GM21423 (cell line): Measurements from ENCODE around the gene NOLC1.
A peak's percentile ranks its signal among the peaks of the same experiment; 100 is the strongest.

ENCODE experiments used
- ATAC-seq: cut with Tn5 transposase; IDR thresholded peaks from one replicate; pipeline ENCODE4 v1.9.1; 2021; ENCODE audit warnings: mild to moderate bottlenecking, moderate library complexity; ENCODE audit not compliant: unreplicated experiment

NOLC1 gene

DNA sequence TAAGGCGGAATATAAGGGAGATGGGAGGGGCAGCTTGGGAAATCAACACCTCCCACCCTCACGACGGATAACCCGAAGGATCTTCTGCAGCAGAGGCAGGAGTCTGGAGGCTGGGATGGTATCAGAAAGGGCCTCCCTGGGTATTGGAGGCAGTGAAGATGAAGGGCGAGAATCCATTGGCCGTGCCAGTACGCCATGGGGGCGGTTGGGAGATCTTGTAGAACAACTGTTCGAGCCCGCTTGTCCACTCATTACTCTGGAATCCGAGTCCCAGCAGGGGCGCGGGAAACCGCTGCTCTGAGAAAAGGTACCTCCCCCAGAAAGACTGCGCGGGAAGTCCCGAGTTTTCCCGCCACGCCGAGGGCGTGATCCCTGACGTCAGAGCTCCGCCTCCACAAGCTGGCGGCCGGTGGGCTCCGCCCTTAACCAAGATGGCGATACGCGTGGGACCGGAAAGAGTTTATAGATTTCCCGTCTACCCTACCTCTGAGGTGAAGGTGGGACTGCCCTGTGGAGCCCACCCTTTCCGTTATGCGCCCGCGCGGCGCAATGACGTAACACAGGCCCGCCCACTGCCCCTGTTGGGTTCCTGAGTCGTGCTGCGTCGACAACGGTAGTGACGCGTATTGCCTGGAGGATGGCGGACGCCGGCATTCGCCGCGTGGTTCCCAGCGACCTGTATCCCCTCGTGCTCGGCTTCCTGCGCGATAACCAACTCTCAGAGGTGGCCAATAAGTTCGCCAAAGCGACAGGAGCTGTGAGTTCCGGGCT lies at the start of gene NOLC1:
NOLC1 (plus strand) TSS at position 616 of the 771 bp plus-strand sequence; CDS start at position 638, 22 bp downstream.
- ATAC-seq, result peak; percentile 93

DNA sequence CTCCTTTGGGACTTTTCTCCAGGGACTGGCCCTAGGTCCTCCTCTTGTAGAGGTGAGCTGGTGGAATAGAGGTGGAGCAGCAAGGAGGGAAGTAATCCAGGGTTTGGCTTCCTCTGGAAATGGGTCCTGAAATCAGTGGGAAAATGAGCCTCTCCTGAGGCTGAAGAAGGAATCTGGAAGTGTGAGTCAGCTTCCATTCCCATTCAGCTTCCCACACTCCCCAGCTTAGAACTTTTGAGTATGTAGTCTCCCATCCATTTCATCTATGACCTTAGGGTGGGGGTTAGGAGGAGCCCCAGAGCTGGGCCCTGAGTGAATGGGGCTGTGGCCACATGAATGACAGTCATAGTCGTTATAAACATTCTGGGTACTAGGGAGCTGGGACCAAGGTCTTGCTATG lies 49.8 kb upstream of the NOLC1 start:
- no peak for ATAC-seq

DNA sequence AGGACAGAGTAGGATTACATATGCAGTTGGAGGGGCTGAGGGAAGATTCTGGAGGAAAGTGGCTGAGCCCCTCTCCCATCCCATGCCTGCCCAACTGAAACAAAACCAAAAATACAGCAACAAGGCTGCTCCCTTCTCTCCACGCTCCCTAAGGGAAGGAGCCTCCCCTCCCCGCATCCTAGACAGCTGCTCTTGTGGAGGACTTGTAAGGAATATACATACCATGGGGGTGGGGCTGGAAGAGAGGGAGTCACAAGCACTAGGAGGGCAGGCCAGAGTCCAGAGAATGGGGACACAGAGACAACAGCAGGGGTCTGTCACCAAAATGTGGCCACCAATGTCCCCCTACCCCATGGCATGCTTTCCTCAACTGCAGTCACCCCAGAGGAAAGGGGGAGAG lies 45.2 kb upstream of the NOLC1 start:
- no peak for ATAC-seq

DNA sequence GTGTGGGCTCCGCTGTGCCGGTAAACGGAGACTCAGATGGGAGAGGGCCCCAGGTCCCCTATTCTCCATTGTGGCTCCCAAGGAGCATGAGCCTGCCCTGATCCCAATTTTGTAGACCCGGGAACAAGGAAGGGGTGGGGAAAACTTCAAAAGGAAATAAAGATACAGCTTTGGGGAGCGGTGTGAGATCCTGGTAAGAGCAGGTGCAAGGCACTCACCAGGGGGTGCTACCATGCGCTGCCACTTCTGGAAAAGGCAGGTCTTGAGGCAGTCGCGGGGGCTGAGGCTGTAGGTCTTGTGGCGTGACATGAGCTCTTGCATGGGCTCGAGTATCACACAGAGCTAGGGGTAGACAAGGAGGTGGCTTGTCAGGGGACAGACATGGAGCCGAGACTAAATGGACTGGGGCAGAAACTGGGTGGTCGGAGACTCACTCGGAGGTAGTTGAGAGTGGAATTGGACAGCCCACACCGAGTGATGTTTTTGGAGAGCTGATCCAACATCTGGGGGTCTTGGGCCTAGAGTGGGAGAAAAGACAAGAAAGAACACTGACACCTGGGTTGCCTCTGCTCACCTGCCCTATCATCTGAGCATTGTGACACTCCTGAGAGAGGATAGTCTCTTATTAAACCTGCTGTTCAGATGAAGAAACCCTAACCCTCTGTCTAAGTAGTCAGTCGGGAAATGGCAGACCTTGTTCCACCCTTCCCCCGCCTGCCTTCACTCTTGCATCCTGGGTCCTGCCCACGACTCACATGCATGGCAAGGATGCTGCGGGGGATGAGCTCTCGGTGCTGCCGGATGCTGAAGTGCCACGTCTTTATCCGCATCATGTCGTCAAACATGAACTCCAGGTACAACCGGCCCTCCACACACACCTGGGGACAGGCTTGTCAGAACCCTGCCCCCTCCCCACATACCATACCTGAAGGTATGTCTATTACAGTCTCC lies 42.7 kb upstream of the NOLC1 start:
- ATAC-seq, result no peak

DNA sequence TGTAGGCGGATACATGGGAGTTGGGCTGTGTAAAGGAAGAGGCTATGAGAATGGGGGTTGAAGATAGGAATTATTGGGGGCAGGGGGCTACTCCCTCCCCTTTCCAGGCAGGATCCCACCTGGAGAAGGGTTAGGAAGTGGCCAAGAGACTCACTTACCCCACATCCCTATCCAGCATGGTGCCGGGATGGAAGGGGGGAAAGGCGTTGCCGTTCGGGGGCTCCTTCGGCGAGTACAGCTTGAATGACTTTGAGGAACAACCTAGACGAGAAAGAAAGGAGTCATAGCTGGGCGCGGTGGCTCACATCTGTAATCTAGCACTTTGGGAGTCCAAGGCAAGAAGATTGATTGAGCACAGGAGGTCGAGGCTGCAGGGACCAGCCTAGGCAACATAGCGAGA lies 40.9 kb upstream of the NOLC1 start:
- ATAC-seq, result no peak

DNA sequence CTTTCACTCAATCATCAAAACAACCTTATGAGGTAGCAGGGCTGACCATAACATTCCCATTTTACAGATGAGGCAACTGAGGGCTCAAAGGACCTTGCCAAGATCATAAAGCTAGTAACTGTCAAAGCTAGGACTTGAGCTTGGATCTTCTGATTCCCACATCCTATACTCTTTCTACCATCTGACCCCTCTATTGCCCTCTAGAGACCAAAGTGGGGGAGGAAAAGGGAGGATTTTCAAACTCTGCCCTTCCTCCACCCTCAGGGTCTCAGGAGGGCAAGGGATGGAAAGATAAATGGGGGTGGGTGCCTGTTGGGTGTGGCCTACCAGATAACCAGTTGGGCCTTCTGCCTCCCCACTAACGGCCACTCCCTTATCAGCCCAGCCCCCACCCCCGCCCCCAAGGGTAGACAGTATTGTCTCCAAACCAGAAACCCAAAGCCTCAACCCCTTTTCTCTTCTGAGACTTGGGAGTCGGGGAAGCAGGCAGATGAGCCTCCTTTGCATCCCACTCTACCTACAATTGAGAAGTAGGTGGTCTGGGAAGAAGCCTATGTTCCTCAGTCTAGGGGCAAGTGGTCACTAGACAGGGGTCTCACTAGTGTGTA lies 39.9 kb upstream of the NOLC1 start:
- no peak for ATAC-seq

DNA sequence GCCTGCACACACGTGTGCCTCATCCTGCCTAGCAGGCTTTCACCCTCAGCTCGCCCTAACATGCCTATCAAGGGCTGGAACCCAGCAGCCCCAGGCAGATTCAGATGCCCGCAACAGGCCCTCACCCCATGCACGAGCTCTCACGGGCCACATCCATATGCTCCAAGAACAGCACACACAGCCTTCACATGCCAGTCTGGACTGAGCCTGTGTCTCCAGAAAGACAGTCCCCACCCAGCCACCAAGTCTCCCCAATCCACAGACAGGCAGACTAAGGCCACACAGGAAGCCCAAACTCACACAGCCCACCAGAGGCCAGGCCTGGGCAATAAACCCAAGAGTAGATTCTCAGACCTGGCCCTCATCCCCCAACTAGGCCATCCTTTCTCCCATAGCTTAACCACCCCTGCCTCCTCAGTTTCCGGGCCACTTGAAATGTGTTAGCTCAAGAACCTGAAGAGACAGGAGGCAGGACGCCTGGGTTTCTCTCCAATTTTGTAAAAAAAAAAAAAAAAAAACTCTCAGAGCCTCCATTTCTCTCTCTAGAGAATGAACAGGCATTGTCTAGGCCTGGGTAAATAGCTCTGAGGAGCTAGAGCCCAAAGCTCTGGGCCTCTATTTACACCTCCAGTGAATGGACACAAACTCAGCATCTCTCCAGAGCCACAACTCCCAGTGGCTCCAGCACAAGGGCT lies 38.8 kb upstream of the NOLC1 start:
- no peak for ATAC-seq

DNA sequence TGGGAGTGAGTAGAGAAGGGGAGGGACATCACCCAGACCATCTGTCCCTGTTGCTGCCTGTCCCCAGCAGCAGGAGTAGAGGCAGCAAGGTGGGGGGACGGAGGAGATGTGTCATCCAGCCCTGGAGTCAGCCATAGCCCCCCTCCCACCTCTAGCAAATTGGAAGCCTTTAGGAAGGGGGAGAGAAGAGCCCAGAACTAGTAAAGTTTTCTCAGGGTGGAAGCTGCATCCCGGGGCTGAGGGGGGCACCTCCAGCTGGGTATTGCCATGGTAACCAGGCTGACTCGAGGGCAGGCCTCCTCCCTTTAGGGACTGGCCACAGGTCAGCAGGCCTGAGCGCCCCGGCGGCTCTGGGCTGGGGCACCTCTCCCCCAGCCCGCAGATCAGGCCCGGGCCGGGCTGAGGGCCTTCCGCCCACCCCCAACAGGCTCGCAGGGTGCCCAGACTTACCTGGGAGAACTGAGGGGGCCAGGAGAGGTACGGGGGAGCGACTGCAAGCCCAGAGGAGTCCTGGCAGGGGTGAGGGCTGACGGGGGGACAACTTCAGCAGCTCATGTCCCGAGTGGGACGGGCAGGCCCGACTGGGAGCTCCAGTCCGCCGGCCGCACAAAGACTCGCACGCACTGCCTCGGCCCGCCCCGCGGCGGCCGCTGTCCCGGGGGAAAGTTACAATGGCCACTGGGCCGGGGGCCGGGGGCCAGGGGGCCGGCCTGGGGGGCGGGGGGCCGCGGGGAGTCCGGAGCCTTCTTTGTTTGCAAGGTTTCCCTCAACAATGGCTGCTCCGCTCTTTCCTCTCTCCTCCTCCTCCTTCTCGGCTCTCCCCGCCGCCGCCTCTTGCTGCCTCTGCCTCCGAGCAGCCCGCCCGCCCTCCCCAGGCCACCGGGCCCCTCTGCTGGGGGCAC lies 38.0 kb upstream of the NOLC1 start:
- ATAC-seq, result peak; percentile 14

DNA sequence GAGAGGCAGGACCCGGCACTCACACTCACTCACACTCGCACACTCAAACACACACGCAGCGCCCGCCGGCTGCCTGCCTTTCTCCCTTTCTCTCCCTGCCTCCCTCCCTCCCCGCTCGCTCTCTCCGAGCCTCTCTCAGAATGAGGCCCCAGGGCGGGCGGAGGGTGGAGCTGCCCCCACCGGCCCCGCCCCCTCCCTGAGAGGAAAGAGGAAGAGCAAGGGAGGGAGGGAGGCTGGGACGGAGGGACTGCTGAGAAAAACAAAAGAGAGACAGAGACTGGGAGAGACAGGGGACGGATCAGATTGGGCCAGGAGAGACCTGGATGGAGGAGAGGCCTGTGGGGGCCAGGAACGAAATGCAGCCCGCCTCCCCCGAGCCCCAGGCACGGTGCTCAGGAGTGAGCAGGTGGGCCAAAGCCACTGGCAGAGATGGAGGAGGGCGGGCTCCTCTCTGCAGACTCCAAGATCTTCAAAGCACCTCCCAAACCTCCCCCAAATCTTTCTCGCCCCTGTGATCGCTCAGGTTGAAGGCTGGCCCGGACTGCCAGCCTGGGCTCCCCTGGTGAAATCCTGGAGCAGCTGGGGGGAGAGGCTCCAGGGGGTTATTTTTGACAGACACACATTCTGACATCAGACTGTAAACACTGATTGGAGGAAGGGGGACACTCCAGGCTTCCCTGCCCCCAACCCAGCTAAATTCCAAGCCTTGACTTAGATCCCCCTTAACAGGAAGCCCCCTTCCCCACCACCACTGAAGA lies 37.1 kb upstream of the NOLC1 start:
- ATAC-seq, result peak; percentile 60

DNA sequence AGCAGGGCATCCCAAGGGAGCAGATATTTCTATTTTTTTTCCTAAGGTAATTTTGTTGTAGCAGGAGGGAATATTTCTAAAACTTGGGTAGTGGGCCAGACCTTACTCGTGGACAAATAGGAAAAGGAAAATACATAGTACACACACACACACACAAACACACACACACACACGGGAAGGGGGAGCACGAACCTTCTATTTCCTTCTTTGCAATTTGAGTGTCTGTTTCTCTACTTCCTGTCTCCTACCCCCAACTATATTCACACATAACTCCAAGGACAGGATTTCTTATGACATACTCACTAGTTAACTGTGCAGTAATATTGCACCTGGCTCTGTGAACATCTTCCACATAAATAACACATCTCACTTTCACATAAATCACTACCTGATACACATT lies 36.4 kb upstream of the NOLC1 start:
- no peak for ATAC-seq

DNA sequence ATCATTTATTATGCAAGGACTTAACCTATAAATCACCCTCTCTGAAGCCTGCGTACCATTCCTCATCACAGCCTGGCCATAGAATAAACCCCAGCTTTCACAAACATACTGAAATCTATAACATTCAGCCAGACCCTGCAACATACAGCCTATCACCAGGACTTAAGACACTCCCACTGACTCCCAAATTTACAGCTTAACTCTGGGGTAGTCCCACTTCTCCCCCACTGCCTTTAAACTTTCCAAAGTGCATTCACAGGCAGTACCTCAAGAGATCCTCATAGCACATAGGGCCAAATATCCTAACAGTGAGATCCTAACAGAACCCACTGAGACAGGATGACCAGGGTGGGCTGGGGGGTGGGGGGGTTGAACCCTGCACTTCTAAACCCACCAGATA lies 35.5 kb upstream of the NOLC1 start:
- ATAC-seq, result no peak

DNA sequence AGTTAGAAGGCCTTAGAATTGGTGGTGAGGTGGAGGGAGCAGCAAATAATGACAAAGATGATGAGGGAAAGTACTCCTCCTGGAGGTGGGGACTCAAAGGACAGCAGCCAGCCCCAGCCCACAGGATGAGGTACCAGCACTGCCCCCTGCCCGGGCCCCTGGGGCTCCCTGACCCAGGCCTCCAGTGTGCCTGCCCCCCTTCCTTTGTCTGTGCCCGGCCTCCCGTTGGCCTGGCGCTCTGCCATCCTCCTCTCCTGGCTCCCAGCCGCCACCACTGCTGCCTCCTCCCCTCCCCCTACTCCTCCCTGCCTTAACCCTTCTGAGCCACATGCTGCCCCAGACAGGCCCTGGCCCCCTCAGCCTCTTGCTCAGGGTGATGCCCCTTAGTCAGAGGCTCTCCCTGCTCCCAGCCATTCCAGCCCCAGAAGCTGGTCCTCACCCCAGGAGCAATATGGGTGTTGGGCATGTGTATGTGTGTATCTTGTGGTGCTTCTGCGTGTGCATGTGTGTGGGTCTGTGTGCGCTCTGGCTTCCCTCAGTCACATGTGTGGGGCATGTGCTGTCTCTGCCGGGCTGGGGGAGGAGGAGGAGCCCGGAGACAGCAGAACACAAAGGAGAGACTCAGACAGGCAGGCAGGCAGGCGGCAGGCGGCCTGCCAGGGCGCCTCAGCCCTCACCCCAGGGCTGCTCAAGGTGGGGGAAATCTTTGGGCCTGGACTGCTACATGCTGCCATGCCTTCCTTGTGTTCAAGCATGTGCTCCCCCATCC lies 34.6 kb upstream of the NOLC1 start:
- ATAC-seq, result no peak

DNA sequence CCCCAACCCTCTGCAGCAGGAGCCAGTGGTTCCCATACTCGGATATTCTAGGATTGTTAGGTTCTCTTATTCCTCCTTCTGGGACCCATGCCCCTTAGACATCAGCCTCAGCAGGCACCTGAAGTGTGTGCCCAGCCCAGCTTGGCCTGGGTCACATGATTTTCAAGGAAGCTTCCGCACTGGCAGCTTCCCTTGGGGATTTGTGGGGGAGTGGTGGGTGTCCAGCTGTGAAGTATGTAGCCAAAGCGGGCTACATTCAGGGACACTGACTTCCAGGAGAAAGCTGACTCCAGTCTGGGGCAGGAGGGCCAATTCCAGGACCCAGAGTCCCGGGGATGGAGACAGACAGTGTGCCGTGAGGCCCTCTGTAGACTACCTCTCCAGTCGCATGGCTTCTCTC lies 33.3 kb upstream of the NOLC1 start:
- ATAC-seq, result no peak

DNA sequence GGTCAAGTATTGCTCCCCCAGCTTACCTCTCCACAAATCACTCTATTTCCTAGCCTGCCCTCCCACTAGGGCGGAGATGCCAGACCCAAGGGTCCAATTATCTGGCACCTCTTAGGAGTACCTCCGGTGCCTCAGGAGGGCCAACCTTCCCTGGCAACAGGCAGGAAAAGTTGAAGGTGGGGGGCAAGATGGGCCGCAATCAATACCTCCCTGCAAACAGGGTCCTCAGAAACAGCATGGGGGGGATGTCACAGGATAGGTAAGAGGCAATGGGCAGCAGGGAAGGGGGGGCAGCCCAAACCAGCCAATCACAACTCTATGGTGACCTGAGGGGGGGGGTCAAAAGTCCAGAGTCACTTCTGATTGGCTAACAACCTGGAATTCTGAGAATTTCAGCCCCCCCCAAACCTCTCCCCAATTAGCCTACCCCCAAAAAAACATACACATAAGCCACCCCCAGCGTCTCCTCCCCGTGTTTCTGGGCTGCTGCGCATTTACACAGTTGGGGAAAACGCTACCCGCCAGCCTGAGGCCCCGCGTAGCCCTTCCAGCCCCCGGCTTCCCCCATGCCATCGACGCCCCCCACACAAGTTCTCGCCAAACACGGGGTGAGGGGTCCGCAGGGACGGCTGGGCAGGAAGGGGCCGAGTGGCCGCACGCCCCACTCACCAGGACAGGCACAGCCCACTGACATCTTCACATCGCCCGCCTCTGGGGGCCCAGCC lies 32.6 kb upstream of the NOLC1 start:
- ATAC-seq, result no peak

DNA sequence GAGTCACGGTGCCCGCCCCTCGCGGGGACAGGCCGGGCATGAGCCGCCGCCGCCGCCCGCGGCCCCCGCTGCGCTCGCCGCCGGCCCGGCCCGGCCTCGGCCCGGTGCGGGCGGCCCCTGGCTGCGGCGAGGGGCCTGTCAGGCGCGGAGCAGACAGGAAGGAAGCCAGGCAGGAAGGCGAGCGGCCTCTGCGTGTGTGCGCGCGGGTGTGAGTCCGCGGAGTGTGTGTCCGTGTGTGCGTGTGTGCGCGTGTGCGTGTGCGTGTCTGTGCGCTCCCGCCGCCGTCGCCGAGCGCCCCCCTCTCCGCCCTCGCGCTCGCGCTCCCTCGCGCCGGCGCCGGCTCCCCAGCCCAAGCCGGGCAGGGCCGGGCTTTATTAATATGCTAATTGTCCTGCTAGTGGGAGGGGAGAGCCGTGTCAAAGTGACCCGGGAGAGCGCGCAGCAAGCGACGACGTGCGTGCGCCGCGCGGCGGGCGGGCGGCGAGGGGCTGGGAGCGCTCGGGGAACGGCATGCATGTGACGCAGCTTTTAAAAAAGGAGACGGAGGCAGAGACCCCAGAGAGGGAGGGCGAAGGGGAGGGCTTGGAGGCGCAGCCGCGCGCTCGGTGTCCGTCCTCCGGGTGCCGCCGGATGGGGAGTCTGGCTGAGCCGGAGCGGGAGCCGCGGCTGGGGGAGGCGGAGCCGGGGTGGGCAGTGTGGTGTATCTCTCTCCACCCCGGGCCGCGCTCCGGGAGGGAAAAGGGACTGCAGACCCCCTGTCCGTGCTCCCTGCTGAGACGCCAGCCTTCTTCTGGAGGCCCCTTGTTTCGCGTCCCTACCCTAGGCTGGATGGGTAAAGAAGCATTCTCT lies 31.8 kb upstream of the NOLC1 start, which contains the start of gene LDB1:
LDB1 (minus strand) TSS at position 227 of the 849 bp plus-strand sequence. CDS start 258 bp downstream, outside the sequence.
- peak; percentile 54 for ATAC-seq

DNA sequence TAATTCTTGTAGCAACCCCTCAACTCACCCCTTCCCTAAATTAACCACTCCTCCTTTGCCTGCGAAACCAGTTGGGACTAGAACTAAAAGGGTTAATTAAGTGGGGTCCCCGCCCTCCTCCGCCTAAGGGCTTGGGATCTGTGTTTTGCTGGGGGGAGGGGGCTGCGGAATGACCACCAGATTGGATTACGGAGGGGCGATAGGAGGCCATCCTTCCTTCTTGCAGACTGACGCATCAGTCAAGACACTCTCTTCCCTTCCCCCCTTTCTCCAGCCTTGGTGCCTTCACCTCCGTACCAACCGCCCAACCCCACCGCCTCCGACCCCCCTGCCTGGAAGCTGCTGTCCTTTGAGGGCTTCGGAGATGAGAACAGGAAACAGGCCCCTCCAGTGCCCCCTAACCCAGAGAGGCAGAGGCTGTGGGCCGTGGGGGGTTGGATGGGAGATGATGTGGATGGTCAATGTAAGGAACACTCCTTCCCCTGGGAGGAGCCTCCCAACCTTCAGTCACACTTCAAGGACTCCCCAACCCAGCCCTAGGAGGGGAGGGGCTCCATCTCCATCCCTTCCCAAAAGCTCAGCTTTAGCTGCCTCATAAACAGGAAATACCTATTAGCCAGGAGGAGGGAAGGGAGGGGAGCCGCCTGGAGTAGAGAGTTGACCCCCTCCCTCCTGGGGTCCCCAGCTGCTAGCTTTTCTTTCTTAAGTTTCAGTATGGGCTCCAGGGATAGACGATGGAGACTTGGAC lies 31.0 kb upstream of the NOLC1 start:
- ATAC-seq, result no peak
